ENCODE data around the gene ABCB8. TPM values are rescaled to one million over a fixed set of nuclear protein-coding genes. Genes with fewer than 3 reads are reported as not detected.
A peak's percentile ranks its signal among the peaks of the same experiment; 100 is the strongest.

The ABCB8 gene
- total and polyA plus RNA-seq, 9 of the 15 experiments (the other 6 are each of a cell fraction or from before 2014, with no cell fraction given) = 7.6 to 106 (median 36.3) TPM

DNA sequence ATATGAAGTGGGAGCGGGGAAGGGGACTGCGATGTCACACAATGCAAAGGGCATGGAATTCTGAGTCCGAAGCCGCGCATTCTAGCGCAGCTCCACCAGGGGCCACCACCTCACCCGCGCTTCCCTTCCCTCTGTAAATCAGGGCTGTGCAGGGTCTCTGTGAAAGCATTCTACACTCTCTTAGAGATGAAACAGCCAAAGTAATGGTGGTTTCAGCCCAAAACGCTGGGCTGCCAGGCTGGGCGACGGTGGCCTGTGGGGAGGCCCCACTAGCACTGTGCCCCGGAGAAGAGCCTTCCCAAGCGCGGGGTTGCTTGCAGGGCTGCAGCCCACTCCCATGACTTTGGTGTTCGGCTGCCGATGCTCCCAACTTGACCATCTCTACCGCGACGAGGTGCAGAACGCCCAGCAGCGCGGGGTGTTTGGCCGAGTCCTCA is 15.3 kb upstream of the ABCB8 start (continued):
- TF ChIP-seq, protein P1, sequence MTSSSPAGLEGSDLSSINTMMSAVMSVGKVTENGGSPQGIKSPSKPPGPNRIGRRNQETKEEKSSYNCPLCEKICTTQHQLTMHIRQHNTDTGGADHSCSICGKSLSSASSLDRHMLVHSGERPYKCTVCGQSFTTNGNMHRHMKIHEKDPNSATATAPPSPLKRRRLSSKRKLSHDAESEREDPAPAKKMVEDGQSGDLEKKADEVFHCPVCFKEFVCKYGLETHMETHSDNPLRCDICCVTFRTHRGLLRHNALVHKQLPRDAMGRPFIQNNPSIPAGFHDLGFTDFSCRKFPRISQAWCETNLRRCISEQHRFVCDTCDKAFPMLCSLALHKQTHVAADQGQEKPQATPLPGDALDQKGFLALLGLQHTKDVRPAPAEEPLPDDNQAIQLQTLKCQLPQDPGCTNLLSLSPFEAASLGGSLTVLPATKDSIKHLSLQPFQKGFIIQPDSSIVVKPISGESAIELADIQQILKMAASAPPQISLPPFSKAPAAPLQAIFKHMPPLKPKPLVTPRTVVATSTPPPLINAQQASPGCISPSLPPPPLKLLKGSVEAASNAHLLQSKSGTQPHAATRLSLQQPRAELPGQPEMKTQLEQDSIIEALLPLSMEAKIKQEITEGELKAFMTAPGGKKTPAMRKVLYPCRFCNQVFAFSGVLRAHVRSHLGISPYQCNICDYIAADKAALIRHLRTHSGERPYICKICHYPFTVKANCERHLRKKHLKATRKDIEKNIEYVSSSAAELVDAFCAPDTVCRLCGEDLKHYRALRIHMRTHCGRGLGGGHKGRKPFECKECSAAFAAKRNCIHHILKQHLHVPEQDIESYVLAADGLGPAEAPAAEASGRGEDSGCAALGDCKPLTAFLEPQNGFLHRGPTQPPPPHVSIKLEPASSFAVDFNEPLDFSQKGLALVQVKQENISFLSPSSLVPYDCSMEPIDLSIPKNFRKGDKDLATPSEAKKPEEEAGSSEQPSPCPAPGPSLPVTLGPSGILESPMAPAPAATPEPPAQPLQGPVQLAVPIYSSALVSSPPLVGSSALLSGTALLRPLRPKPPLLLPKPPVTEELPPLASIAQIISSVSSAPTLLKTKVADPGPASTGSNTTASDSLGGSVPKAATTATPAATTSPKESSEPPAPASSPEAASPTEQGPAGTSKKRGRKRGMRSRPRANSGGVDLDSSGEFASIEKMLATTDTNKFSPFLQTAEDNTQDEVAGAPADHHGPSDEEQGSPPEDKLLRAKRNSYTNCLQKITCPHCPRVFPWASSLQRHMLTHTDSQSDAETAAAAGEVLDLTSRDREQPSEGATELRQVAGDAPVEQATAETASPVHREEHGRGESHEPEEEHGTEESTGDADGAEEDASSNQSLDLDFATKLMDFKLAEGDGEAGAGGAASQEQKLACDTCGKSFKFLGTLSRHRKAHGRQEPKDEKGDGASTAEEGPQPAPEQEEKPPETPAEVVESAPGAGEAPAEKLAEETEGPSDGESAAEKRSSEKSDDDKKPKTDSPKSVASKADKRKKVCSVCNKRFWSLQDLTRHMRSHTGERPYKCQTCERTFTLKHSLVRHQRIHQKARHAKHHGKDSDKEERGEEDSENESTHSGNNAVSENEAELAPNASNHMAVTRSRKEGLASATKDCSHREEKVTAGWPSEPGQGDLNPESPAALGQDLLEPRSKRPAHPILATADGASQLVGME (CRISPR knock-in tag; IDR thresholded peaks at IDR 0.05) = 0 out of 2 replicates have a peak, but pooled peaks have one; percentile 33
- TF ChIP-seq PCBP1 (IDR thresholded peaks at IDR 0.05; ENCODE audit: low read depth, low read length, poor library complexity, severe bottlenecking) = peak; percentile 38
- TF ChIP-seq RFX5 (IDR thresholded peaks at IDR 0.05; ENCODE audit: low read depth, low read length) = no peak
- no peak for TF ChIP-seq POLR2AphosphoS2 (IDR thresholded peaks at IDR 0.05; ENCODE audit: low read length)
- TF ChIP-seq PHF8 (IDR thresholded peaks at IDR 0.05; ENCODE audit: borderline replicate concordance, low read length) = no peak
- TF ChIP-seq FOXA3 (CRISPR knock-in tag; conservative IDR thresholded peaks at IDR 0.05 in 1 of 2, IDR thresholded peaks at IDR 0.05 in 1 of 2) = no peak
- no peak for TF ChIP-seq FOXJ2 (tag; IDR thresholded peaks at IDR 0.05)
- TF ChIP-seq SMARCC2 (IDR thresholded peaks at IDR 0.05; ENCODE audit: low read depth) = no peak
- no peak for TF ChIP-seq RB1 (IDR thresholded peaks at IDR 0.05; ENCODE audit: low read depth)
- no peak for TF ChIP-seq ZC3H4 (CRISPR knock-in tag; IDR thresholded peaks at IDR 0.05; ENCODE audit: borderline replicate concordance)
- no peak for TF ChIP-seq EHMT2 (IDR thresholded peaks at IDR 0.05)
- peak; percentile 59 for TF ChIP-seq DEAF1 (CRISPR knock-in tag; IDR thresholded peaks at IDR 0.05)
- no peak for TF ChIP-seq BRCA1 (IDR thresholded peaks at IDR 0.05)
- TF ChIP-seq BRCA1 (CRISPR knock-in tag; IDR thresholded peaks at IDR 0.05) = no peak
- TF ChIP-seq ZNF347 (CRISPR knock-in tag; IDR thresholded peaks at IDR 0.05; ENCODE audit: low read depth) = no peak
- TF ChIP-seq CTCF (IDR thresholded peaks at IDR 0.05 in 2 of 3, conservative IDR thresholded peaks at IDR 0.05 in 1 of 3; ENCODE audit: insufficient read depth in 2 of 3, low read depth in 1 of 3, low read length in 3 of 3) = peak; percentile 80 to 86 (median 85)
- no peak for TF ChIP-seq SMARCA5 (IDR thresholded peaks at IDR 0.05)

Measured in K562 (cell line).